Measurements from ENCODE around the gene SERPINI2.

SERPINI2 gene, protein sequence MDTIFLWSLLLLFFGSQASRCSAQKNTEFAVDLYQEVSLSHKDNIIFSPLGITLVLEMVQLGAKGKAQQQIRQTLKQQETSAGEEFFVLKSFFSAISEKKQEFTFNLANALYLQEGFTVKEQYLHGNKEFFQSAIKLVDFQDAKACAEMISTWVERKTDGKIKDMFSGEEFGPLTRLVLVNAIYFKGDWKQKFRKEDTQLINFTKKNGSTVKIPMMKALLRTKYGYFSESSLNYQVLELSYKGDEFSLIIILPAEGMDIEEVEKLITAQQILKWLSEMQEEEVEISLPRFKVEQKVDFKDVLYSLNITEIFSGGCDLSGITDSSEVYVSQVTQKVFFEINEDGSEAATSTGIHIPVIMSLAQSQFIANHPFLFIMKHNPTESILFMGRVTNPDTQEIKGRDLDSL

DNA sequence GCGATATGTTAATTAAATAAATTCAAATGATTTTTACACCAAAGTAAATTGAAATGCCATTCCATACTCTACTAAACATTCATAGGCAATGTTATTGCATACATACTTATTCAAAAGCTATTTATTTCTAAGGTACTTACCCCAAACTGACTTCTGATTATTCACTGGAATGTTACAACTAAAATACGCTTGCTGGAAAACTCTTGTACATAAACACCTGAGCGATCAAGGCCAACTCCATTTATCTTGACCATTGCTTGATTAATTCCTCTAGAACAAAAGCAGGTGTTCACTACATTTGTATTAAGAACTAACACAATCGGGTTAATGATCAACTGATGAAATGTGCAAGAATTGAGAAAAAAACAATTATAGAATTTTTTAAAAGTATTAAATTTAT is at the start of gene SERPINI2:
SERPINI2 (minus strand) TSS at position 180 of the 400 bp plus-strand sequence. CDS start 2,208 bp downstream, outside the sequence.
- DNase-seq = no peak

DNA sequence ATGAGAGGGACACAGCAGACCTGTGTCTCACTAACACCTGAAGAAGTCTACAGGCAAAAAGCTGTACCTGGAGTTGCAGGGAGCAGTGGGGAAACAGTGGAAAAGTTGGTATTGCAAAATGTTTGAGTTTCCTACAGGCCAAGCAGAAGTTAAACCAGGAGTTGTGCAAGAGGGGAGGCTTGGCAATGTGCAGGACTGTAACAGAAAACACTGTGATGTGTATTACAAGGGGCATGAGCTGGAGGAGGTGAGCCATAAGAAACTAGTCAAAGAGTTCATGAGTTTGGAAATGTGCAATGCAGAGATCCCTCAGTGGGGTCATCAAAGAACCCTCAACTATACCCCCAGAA is 47.1 kb upstream of the SERPINI2 start:
- no peak for DNase-seq

DNA sequence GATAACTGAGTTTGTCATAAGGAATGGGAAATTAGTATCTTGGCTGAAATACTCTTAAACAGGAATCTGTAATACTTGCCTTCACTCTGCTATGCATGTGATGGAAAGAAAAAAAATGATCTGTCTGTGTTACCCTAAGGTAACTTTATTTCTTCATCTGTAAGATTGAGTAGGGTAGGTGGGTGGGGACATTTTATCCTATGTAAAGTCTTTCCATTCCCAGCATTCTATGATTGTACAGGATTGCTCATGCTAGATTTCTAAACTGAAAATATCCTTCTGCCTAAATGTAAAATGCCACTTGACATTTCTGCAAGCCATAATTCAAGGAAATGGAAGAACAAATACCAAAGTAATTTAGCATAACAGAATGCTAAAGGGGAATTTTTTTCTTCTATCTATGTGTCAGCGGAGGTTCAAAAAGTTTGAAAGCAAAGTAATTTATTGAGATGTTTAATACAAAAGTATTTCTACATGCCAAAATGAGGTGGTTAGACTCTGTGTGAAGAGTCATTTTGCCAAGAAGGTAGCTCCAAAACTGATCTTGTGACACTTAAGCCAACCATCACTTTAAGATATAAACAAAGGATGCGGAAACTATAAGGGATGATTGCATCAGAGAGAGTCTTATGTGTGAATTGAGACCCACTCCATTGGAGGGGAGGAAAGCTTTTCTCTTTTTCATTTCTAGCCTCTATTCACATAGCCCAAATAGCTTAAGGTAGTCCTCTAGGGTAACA is 46.6 kb upstream of the SERPINI2 start:
- DNase-seq = no peak

DNA sequence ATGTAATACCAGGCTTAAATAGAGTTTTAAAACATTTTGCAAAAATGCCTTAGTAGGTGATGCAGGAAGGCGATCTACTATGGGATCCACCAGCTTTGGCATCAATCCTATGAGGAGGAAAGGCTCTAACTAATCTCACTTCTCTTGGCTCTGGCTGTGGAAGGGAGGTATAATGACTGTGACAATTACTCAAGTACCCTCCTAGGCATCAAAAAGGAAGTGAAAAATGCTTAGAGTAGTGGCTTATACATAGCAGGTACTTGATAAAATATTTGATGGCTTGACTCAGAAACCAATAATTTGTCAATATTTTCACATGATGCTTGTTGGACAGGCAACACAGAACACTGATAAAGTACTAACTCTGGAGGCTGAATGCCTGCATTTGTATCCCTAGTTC is 34.1 kb upstream of the SERPINI2 start:
- no peak for DNase-seq

DNA sequence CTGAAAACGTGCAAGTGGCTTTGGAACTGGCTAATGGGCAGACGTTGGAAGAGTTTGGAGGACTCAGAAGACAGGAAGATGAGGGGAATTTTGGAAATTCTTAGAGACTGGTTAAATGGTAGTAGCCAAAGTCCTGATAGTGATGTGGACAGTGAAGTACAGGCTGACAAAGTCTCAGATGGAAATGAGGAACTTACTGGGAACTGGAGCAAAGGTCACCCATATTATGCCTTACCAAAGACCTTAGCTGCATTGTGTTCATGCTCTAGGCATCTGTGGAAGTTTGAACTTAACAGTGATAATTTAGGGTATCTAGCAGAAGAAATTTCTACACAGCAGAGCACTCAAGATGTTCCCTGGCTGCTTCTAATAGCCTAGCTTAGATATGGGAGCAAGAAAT is 28.6 kb upstream of the SERPINI2 start:
- DNase-seq = no peak

DNA sequence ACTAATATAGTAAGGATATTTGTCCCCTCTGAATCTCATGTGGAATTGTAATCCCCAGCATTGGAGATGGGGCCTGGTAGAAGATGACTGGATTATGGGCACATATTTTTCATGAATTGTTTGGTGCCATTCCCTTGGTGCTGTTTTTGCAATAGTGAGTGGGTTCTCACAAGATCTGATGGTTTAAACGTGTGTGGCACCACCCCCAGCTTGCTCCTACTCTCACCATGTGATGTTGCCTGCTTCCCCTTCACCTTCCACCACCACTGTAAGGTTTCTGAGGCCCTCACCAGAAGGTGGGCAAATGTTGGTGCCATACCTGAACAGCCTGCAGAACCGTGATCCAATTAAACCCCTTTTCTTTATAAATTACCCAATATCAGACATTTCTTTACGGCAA is 28.1 kb upstream of the SERPINI2 start:
- no peak for DNase-seq

DNA sequence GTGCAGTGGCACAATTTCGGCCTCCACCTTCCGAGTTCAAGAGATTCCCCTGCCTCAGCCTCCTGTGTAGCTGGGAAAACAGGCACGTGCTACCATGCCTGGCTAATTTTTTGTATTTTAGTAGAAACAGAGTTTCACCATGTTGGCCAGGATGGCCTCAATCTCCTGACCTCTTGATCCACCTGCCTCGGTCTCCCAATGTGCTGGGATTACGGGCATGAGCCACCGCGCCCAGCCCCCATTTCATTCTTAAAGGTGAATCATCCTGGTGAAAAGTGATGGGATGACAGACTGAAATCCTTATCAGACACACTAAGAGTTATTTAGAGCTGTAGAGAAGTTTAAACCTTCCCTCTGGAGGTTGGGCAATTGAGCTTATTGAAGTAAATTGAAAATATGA is 24.1 kb upstream of the SERPINI2 start:
- DNase-seq = no peak

DNA sequence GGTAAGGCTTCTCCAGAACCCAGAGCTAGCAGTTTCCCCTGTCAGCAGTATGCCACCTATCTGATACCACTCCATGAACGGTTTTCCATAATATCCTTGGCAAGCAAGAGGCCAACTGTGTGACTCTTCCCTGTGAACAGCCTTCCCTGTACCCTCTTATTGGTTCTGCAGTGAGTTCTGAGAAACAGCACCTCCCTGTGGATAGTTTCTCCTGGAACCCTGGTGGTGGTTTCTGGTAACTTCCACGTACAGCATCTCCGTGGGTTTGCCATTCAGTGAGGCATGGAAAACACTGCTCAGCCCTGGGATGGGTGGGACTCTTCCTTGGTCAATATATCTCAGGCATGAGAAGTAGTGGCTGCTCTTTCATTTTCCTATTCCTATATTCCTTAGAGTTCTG is 19.4 kb upstream of the SERPINI2 start:
- DNase-seq = no peak

DNA sequence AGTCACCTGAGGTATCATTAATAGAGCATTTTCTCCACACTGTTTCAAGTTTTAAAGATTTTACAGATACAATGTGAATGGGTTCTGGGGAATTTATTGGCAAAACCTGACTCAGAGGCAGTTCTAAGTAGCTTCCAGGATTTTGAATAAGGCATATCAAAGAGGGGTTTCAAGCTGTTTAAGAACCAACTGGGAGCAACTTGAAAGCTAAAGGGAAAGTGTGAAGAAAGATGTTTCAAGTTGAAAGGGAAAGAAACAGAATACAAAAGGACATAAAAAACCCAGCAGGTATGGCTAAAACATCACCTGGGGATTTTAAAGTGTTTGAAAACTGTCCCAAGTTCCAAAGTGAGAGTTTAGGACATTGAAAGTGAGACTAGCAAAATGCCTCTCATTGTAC is 17.8 kb upstream of the SERPINI2 start:
- no peak for DNase-seq

DNA sequence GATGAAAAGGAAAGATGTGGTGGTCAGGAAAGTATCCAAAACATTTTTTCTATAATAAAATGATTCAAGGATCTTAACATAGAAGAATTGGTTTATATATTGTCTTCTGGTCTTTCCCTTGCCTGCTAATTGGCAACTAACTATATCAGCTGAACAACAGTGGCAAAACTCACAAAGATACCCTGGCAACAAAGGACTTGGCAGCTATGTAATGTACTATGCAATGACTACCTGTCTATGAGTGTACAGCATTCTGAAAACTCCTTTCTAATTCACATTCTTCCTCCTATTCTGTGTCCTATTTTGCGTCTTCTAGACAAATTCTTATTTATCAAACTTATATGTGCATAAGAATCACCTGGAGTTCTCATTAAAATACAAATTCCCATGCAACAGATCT is 15.7 kb upstream of the SERPINI2 start:
- DNase-seq = no peak

DNA sequence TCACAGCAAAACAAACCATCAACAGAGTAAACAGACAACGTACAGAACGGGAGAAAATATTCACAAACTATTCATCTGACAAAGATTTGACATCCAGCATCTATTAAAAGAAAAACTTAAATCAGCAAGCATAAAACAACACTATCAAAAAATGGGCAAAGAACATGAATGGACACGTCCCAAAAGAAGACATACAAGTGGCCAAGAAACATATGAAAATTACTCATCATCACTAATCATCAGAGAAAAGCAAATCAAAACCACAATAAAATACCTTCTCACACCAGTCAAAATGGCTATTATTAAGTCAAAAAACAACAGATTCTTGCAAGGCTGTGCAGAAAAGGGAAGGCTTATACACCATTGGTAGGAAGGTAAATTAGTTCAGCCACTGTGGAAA is 13.7 kb upstream of the SERPINI2 start:
- no peak for DNase-seq

DNA sequence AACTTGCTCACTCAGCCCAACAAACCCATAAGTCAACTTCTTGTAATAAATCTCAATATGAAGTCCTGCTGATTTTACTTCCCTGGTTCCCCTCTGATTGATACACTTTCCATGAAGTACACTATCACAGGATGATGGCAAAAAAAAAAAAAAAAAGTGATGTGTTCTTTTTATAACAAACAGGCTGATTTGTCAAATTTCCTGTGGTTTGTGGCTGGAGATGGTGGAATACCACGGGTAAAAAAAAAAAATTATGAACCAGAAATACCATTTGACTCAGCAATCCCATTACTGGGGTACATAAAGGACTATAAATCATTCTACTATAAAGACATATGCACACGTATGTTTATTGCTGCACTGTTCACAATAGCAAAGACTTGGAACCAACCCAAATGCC is 10.7 kb upstream of the SERPINI2 start:
- DNase-seq = no peak

DNA sequence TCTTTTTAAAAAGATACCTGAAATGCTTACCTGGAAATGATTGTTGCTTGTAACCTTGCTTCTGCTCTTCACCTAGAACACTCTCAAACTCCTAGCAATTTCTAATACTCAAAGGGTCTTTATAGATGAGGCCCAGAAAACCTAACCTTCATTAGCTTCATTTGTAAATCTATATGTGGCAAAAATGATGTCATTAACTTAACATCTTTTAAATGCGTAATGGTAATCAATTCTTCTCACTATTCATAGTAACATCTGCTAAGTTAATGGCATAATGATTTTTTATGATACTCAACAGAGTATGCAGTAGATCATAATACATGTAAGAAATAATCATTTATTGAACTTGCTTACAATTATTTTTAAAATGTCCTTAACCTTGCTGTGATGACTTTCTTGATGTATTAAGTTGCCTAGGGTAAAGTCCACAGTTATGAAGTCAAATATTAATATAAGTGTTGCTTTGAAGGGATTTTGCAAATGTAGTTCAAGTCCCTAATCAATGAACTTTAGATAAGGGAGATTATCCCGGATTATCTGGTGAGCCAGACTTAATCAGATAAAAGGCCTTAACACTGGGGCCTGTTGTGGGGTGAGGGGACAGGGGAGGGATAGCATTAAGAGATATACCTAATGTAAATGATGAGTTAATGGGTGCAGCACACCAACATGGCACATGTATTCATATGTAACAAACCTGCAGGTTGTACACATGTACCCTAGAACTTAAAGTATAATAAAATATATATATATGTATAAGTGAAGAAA is 10.1 kb upstream of the SERPINI2 start:
- no peak for DNase-seq

DNA sequence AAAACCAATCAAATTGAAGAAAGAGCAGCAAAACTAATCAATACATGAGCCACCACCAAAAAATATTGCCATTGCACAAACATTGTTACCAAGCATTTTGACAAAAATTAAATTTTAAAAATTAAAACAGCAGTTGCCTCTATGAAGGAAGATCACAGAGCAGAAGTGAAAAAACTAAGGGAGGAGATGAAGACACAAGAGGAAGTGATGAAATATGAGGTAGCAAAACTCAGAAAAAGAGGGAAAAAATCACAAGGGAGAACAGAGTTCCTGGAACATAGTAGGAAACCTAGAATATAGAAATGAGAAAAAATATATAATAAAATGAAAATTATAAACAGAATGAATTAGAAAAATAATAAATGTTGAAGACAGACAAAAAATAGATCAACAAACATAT is 7.3 kb upstream of the SERPINI2 start:
- no peak for DNase-seq

DNA sequence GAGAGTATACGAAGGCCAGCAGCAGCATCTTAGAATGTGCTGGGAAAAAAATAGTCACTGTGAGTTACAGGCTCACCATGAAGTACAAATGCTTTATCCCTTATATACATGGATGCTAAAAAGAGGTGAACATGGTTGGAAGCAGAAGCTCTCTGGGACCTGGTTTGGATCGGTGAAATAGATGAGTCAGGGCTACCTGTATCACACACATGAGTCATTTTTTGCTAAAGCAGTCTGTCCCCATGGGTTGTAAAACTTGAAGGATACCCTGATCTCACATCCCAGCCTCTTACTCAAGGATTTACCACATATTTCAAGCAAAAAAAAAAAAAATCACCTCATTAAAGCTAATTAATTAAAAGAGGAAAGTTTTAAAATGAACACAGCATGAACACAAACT is 6.9 kb upstream of the SERPINI2 start:
- DNase-seq = no peak

DNA sequence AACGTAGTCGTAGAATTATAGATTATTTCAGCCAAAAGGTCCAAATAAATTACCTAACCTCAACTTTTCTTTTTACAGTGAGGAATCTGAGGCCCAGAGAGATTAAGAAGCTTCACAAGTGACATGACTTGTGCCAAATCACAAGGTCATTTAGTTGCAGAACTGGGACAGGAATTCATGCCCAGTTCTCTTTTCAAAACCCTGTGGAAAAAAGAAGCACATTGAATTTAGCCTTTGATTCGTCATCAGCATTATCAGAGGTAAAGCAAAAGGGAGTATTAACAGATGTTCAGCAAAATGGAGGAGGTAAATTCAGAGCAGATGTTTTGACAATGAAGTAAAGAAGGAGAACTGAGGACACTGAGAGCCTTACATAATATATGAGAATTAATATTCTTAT is 4.5 kb downstream of the SERPINI2 start:
- no peak for DNase-seq

DNA sequence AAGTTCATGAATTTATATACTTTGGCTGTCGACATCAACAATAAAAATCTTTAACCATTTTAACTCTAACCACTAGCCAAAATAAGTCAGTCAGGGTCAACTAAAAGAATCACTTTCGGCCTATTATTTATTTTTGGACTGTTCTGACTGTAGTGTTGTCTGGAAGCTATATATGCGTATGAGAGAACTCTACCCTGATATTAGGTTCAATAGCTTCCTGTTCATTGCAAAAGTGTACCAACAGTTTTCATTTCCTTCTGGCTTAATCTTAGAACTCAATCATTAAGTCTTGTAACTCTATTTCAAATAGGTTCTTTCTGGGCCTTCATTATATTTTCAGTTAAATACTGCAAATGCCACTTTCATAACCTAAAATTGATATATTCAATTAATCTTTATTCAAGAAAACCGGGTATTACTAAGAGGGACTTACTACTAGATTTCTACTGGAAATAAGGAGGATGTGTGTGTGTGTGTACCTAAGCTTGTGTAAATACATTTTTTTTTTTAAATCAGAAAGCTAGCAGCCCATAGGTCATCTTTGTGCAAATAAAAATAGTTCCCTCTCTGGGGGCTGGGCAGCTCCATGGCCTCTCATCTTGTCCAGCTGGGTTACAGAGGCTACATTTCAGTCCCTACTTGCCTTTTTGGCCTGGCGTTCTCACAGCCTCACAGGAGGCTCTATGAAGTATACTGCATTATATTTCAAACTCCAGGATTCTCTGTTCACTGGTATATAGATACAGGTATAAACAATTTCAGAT is 5.8 kb downstream of the SERPINI2 start:
- DNase-seq = no peak

DNA sequence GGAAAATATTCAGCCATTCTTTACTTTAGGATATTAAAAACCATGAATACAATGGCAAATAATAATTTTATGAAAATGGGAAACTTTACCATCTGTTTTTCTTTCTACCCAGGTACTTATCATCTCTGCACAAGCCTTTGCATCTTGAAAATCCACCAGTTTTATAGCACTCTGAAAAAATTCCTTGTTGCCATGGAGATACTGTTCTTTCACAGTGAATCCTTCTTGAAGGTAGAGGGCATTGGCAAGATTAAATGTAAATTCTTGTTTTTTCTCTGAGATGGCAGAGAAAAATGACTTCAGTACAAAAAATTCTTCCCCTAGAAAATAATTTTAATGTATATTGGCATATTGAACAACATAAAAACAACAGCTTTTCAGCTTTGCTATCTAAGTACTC is 6.9 kb downstream of the SERPINI2 start:
- no peak for DNase-seq

DNA sequence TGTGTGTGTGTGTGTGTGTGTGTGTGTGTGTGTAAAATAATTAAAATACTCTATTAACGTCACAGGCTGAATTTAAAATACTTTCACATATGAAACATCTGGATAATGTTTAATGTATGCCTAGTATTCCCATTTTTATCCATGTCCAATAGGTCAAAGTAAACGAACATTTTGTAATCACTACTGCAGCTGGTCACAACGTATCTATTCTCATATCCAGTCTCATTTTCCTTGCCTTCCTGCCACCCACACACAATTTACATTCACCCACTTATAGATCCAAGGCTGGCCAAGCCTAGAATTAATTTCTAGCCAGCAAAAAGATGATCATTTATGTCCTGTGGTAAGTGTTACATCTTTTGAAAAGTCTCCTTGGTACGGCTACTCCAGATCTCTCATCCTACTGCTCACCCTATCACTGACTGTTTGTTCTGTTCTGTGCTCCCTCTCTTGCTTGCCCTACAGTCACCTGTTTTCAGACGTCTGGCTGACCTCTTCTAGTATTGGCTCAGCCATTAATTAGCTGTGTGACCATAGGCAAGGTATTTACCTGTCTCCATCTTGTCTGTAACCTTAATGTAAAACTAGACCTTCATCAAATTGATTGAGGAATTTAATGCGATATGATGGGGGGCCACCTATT is 17.6 kb downstream of the SERPINI2 start:
- DNase-seq = no peak

DNA sequence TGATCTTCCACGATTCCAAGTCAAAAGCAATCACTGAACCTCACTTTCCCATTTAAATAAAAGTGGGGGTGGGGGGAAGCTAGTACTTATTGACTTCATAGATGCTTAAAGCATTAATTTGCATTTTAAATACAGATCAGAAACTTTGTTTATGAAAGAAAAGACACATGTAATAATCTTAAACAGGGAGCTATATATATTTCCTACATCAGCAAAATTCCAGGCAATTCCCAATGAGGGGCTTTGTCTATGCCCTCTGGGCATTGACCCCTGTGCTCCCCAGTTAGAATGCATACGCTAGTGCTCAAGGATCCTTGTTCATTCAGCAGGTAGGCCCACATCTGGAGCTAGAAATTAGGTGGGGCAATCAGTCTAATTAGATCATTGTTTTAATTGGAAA is 20.0 kb downstream of the SERPINI2 start:
- no peak for DNase-seq

DNA sequence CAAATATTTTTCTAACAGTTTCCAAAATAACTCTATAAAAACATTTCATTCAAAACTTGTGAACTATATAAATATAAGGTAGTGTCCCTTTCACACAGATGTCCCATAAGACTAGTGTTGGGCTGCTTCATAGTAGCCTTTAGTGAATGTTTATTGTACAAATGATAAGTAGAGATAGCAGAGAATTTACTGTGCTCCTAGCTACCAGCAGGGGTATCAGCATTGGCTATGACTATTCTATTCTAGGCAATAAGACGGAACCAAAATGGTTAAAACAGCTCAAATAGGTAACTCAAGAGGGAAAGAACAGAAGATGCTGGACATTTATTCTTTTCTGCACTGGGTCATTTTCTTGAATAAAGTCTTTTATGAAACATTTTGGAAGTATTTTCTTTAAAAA is 22.6 kb downstream of the SERPINI2 start:
- DNase-seq = no peak

DNA sequence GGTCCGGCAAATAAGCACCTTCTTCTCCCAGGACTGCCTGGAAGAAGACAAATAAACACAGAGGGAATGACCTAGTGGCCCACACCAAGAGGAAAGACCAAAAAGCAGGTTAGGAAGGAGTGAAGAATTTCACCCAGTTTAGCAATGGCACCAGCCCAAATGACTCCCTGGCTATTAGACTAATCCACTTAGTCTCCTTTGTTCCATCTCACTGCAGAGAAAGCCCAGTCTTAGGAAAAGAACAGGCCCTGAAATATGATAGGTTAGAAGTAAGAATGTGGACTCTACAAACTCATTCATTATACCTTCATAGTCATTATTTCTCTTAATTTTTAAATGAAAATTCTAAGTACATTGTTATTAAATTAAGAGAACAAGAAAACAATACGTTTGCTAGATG is 23.2 kb downstream of the SERPINI2 start:
- DNase-seq = no peak

DNA sequence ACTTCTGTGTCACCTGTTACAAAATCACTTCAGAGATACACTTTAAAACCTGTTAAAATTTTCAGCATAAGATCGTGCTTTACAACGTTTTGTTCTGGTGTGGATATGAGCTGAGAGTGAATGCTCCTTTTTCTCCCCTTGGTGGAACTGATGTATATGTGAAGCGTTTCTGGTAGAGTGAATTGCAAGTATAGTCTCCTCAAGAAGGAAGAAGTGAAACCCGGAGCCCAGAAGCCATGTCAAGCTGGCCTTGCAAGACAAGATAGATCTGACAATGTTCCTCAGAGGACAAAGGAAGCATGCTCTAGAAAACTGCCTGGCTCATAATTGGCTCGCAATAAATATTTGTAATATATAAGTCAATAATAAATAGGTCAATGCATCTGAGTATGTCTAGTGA is 23.6 kb downstream of the SERPINI2 start:
- no peak for DNase-seq
